GM19239 (cell line): ENCODE data around the gene KRCC1.

Experiments
- DNase-seq: peaks from one replicate; pipeline ENCODE4 v3.0.0; 2011; ENCODE audit warnings: low spot score; ENCODE audit not compliant: insufficient read length
- FAIRE-seq: peaks from 2 replicates; lab custom pipeline; 2011; peaks lifted over from hg19 to GRCh38; lab: Jason Lieb, UNC

Gene KRCC1

DNA sequence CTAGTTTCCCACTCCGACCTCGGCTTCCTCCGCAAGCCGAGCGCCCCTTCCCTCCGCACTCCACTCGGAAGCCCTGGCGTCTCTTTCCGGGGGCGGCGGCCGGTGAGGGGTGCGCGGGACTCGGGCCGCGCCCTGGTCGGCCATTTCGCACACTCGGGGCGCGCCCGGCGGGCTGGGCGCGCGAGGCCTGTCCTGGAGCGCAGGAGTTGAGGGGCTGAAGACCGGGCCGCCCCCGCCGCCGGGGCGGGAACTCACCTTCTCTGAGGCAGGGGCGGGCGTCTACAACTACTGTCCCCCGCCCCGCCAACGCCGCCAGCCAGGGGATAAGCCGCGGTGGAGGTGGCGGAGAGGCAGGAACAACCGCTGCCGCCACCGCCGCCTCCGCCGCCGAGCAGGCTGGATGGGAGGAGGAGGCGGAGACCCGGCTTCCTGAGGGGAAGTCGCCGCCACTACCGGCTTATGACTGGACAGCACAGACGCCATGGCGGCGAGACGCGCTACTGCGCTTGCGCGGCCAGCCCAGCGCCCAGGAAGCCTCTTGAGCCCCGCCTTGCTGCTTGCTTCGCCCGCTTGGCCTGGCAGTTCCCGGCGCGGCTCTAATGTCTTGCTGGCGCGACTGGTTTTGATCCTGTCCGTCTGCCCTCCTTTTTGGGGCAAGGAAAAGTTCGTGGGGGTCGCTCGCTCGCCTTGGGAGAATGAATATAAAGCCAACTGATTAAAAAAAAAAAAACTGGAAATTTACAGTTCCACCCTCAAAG, at the start of gene KRCC1:
KRCC1 (minus strand) TSS at position 413 of the 758 bp plus-strand sequence. CDS start 27,220 bp downstream, outside the sequence.
- FAIRE-seq, result peak; percentile 94
- DNase-seq, result peak; percentile 83

DNA sequence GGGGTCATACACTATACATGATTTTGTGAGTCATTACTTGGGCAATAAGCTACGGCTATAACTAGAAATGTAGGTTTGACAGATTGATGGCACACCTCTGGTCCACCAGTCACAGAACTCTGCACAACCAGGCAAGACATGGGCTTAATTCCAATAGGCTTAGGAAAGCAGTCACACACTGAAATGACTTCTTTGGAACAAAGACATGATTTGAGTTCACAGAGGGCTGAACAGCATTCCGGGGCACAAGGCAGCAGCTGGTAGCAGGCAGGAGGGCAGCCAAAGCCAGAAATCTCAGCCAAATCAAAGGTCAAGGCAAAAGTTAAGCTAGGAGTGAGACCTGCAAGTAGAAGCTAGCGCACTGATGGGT, 44.9 kb upstream of the KRCC1 start:
- DNase-seq (no peak), FAIRE-seq (no peak)

GRCh38 chr2:88099798-88100488, 44.4 kb upstream of the KRCC1 start:
- no peak for DNase-seq
- no peak for FAIRE-seq

- DNase-seq (no peak), FAIRE-seq (no peak)
These were observed 42.9 kb upstream of the KRCC1 start for GRCh38 chr2:88098558-88098900.

DNA sequence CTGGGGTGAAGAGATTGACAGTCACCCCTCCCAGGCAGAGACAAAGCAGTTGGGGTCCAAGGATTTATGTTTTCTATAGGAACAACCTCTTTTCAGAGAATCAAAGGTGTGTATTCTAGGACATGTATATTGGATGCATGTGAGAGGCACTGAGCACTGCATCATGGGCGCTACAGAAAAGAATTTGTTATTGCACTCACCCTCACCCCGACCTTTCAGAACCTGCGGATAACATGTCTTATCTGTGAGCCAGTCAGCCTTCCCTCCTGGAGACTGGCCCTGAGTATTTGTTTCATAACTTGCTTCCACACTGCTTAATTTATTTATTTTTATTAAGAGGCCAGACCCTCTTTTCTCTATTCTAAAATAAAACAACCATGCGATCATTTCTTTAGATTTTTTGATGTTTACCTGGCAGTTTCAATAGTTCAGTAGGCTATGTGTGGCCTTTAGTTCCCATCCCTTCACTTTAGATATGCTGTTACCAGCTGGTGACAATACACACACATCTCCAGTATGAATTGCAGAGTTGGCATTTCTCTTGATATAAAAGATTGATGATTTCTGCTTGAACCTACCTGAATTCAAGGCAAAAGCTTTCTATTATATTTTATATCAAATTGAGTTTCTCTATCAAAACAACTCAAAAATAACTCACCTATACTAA, 42.4 kb upstream of the KRCC1 start:
- FAIRE-seq, result no peak

GRCh38 chr2:88097192-88097591, 41.6 kb upstream of the KRCC1 start:
- FAIRE-seq (no peak), DNase-seq (no peak)

More for the DNA sequence above, 42.4 kb upstream of the KRCC1 start:
- DNase-seq, result no peak

- DNase-seq, result no peak
- no peak for FAIRE-seq
These were observed 41.1 kb upstream of the KRCC1 start for GRCh38 chr2:88096708-88097107.

DNA sequence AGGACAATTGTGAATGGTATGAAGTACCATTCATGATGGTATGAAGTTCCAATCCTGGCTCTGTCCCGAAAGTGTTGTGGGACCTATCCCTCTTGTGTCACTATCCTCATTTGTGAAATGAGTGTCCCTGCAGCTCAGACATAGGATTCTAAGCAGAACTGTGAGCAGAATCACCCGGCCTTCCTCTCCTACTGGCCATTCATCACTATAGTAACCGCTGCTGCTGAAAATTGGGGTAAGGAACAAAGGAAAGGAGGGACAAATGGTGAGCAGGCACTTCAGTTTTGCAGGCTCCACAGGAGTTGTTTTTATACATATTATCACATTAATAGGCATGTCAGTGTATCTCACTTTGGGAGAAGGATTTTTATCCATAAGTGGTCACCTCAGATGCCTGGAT, 39.4 kb upstream of the KRCC1 start:
- DNase-seq (no peak), FAIRE-seq (no peak)

DNA sequence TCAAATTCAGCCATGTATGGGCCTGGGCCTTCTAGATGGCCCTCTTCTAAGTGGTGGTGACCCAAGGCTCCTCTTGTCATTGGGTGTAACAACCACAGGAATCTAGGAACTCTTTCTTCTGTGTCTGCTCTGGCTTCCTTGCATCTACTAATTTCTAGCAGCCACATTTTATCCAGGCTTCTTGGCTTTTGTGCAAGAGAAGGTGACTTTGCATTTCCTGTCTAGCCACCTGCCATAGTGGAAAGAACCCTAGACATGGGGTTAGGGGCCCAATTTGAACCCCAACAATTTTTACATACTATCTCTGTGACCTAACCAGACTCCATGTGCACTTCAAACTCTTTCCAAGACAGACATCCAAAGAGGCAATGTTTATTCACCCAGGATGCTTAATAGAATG, 37.2 kb upstream of the KRCC1 start:
- FAIRE-seq (no peak), DNase-seq (no peak)

DNA sequence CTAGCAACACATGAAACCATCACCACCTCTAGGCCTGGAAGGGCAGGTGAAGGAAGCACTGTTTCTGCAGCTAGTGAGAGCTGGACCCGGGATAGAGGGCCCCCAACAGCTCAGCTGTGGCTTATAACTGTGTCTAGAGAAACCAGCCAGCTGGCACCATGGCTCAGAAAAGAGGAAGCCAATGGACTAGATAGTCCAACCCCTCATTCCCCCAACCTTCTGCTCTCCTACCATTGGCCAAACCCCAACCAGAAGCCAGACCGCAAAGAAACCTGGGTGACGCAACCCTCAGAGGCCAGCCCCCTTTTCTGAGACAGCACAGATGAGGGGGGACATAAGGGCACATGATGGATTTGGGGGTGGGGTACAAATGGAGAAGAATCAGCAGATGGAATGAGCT, 36.4 kb upstream of the KRCC1 start:
- DNase-seq, result no peak
- FAIRE-seq, result no peak

GRCh38 chr2:88090446-88091283, 35.1 kb upstream of the KRCC1 start:
- no peak for FAIRE-seq
- no peak for DNase-seq

DNA sequence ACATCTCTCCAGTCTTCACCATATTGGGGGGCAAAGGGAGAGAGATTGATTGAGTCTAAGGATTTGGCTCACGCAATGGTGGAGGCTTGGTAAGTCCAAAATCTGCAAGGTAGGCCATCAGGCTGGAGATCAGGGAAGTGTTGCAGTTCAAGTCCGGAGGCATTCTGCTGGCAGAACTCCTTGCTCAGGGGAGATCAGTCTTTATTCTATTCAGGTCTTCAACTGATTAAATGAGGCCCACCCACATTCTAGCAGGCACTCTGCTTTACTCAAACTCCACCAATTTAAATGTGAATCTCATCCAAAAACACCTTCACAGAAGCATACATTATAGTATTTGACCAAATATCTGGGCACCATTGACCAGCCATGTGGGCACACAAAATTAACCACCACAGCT, 33.4 kb upstream of the KRCC1 start:
- FAIRE-seq (no peak), DNase-seq (no peak)

DNA sequence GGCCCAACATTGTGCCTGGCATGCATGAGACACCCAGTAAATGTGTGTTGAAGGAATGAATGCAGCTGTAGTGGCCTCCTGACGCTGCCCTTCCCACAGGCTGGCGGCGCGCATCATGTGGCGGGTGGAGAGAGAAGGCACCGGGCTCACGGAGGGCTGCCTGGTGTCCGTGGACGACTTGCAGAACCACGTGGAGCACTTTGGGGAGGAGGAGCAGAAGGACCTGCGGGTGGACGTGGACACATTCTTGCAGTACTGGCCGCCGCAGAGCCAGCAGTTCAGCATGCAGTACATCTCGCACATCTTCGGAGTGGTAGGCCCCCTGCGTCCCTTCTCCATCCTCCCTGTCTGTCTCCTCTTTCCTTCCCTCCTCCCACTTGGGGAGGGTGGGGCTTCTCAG, 32.2 kb upstream of the KRCC1 start:
- DNase-seq (no peak), FAIRE-seq (no peak)

DNA sequence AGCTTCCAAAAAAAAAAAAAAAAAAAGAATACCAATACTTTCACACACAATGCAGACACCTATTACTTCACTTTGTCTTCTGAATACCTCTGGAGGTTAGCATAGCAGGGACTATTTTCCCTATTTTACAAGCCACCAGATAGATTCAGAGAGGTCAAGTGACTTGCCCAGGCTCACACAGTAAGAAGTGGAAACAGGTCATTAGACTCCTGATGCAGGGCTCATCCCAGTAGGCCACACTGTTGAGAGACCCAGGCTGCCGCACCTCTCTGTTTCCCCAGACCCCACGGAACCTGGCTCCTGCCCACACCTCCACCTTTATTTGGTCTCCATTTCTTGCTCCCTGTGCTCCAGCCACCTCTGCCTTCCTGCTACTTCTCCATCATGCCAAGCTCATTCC, 31.5 kb upstream of the KRCC1 start:
- FAIRE-seq (no peak), DNase-seq (no peak)

DNA sequence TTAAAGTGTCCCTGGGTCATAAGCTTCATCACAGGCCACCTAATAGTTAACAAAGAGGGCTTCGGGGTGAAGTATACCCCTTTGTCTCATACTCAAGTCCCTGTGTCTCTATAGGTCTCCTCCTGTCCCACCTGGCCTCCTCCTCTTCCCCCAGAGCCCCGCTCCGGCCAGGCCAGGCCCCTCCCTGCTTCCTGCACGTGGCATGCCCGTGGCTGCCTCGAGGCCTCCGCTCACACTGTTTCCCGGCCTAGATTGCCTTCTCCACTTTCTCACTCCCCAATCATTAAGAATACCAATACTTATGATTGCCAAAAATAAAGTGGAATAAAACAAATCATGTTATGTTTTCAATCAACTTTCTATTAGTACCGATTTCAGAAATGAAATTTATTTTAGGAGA, 30.8 kb upstream of the KRCC1 start:
- DNase-seq (no peak), FAIRE-seq (no peak)

DNA sequence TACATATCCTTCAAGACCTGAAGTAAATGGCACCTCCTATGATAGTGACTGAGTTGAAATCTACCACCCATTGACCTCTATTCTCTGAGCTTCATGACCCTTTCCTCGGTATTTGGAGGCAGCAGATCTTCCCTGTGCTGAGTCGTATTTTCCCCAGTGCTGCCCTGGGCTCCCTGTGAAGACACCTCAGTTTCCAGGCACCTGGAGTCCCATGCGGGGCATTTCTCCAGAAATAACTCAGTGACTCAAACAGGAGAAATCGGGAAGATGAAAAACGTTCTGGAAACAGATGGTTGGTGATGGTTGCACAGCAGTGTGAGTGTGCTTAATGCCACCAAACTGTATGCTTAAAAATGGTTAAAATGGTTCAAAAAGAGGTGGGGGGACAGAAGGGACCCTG, 30.0 kb upstream of the KRCC1 start:
- DNase-seq (no peak), FAIRE-seq (no peak)

- FAIRE-seq (no peak), DNase-seq (no peak)
These were observed 29.5 kb upstream of the KRCC1 start for GRCh38 chr2:88085099-88085498.

GRCh38 chr2:88082781-88083180, 27.2 kb upstream of the KRCC1 start:
- FAIRE-seq (no peak), DNase-seq (no peak)

DNA sequence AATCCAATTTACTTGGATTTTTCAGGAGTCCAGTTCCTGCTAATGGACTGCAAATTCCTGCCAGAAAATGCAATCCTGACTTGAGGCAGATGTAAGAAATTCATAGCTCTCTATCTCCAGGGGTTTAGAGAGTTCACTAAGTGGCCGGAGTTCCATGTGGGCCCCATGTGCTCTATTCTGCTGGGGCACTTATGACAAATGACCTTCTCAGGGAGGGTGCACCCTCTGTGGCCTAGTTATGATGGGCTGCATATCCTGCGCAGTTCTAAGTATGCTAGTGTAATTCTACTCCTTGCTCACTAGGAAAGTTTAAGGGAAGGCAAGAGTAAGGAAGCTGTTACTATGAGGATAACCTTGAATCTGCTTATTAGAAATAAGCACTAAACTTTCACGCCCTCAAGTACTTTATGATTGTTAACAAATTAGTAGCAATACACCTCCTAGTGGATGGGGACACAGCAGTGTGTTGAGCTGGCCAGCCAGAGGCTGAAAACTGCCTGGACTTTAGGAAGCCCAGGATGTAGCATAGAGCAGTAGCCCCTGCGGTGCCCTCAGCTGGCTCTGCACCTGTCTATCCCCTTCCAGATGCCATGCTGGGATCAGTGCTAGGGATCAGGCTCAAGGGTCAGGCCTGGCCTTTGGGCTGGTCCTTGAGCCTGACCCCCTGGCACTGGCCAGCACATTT, 26.5 kb upstream of the KRCC1 start:
- FAIRE-seq, result no peak

GRCh38 chr2:88080545-88080944, 25.0 kb upstream of the KRCC1 start:
- no peak for FAIRE-seq
- no peak for DNase-seq

More for the DNA sequence above, 26.5 kb upstream of the KRCC1 start:
- DNase-seq, result no peak
